CD4-positive, alpha-beta T cell (primary cell): ENCODE data around the gene NPR2. TPM values are rescaled to one million over a fixed set of nuclear protein-coding genes. Genes with fewer than 3 reads are reported as not detected.

Experiments used
- ATAC-seq: fragments of 200-7000 bp; cut with Tn5 transposase; one replicate; pipeline ENCODE4 v1.10.0; 2022; ENCODE audit warnings: mild to moderate bottlenecking; ENCODE audit not compliant: poor library complexity
- CTCF ChIA-PET: fragments of 350-600 bp; sonication (Branson Sonifier 250); formaldehyde crosslinking; loops from one replicate; lab custom pipeline; 2021; ENCODE audit warnings: antibody characterized with exemption, inconsistent platforms; lab: Charles Lee
- POLR2A ChIA-PET: fragments of 350-600 bp; sonication (Branson Sonifier 250); formaldehyde crosslinking; loops from one replicate; lab custom pipeline; 2021; ENCODE audit warnings: antibody characterized with exemption, inconsistent platforms; lab: Charles Lee
- DNase-seq, 14 experiments: peaks; one replicate each; pipeline ENCODE4 v3.0.0-alpha.2; 2013 to 2020; ENCODE audit warnings: mixed read lengths in 2 of 14
- H3K27ac ChIP-seq, 2 donors: one replicate each; pipeline versions ENCODE4 v1.5.1 to v1.7.0; 2013; ENCODE audit warnings: low read length in 2 of 2, low read depth in 1 of 2, mild to moderate bottlenecking in 1 of 2
- H3K27me3 ChIP-seq, 2 experiments: 1 replicate in 1 of 2; 2 replicates in 1 of 2; pipeline versions ENCODE4 v1.6.1 to v1.7.0; 2013; ENCODE audit warnings: low read length in 2 of 2, control low read depth in 1 of 2, mild to moderate bottlenecking in 1 of 2, moderate library complexity in 1 of 2; ENCODE audit not compliant: insufficient read depth in 2 of 2, control insufficient read depth in 1 of 2
- H3K36me3 ChIP-seq: one replicate; pipeline ENCODE4 v1.6.1; 2013; ENCODE audit warnings: low read length, control low read depth; ENCODE audit not compliant: insufficient read depth
- H3K4me1 ChIP-seq: one replicate; pipeline ENCODE4 v1.6.1; 2013; ENCODE audit warnings: low read length, control low read depth; ENCODE audit not compliant: insufficient read depth
- H3K4me3 ChIP-seq: one replicate; pipeline ENCODE4 v1.5.1; 2013; ENCODE audit warnings: mild to moderate bottlenecking, low read length, moderate library complexity
- H3K9me3 ChIP-seq, 2 experiments: 1 replicate in 1 of 2; 2 replicates in 1 of 2; pipeline versions ENCODE4 v1.6.1 to v1.7.0; 2013; ENCODE audit warnings: low read length in 2 of 2, mild to moderate bottlenecking in 2 of 2, control low read depth in 1 of 2, moderate library complexity in 1 of 2; ENCODE audit not compliant: control insufficient read depth in 1 of 2, insufficient read depth in 1 of 2
- H3K27ac Mint-ChIP-seq: one replicate; pipeline ENCODE4 v1.8.0; 2020; ENCODE audit warnings: mixed read lengths
- H3K27me3 Mint-ChIP-seq: one replicate; pipeline ENCODE4 v1.8.0; 2021; ENCODE audit warnings: mixed read lengths
- H3K36me3 Mint-ChIP-seq: one replicate; pipeline ENCODE4 v1.8.0; 2021; ENCODE audit warnings: low read depth, mixed read lengths
- H3K4me1 Mint-ChIP-seq: one replicate; pipeline ENCODE4 v1.8.0; 2021; ENCODE audit warnings: low read depth, mixed read lengths
- H3K4me3 Mint-ChIP-seq: one replicate; pipeline ENCODE4 v1.8.0; 2020; ENCODE audit warnings: mild to moderate bottlenecking, mixed read lengths
- H3K9me3 Mint-ChIP-seq: one replicate; pipeline ENCODE4 v1.8.0; 2020; ENCODE audit warnings: mixed read lengths
- CTCF ChIP-seq: fragments of 200-600 bp; IDR thresholded peaks from one replicate; pipeline ENCODE4 v1.8.0; 2022; ENCODE audit warnings: antibody characterized with exemption, mild to moderate bottlenecking
- intact Hi-C, 2 experiments: fragments of 100-400 bp; cut with DNase I in 1 of 2; cut with micrococcal nuclease in 1 of 2; formaldehyde crosslinking; loops; one replicate each; pipeline versions ENCODE4 v1.15.1 to v1.9.0; 2023 to 2025; cut with DNase I, micrococcal nuclease
- total RNA-seq, 174 experiments: library from RNA in 2 of 174; stranded (reverse) in 2 of 174; gene quantifications; one replicate each; pipeline ENCODE4 v1.2.3 and lab custom pipeline; 2021 to 2026

Gene NPR2
- total RNA-seq, 2 experiments from 2014 or later = 1.2 to 4.2 TPM

DNA sequence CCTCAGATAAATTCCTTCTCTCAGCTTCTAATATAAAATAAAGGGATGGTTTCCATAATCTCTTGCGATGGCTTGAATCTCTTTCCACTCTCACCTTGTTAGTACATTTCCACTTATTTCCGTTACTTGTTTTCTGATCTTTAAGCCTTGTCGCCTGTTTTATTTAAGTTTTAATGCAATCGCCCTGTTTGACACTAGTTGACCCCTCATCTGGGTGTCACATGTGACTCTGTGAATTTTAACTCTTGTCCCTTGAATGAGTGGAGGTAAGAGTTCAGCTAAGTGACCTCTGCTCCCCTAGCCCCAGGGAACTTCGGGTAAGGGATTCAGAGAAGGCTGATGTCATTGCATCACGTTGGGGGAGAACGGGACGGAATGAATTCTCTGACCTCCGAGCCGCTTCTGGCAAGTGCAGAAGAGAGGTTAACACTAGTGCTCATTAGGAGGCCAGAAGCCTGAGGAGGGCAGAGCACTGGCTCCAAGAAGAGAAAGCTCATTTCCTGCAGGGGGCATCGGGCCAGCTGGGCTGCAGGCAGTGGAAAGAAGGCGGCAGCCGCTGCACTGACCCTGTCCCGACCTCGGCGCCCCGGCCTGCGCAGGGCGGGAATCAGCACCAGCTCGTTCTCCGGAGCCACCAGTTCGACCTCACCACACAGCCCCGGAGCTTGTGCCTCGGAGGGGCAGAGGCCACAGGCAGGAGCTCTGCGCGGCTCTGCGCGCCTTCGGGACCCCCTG is 22.9 kb downstream of the NPR2 start:
- POLR2A ChIA-PET = interaction anchor here (0.6 to 1.5 kb wide), 6 partner anchors 8 to 156 kb away, joined by 3 to 7 read pairs (median 4); partner anchors contain the start of genes CCDC107, CREB3, FAM221B and RMRP
- ATAC-seq (no peak), DNase-seq (peak in 8 of 14 experiments; percentile 11 to 68 (median 31))
- H3K4me3 ChIP-seq = peak overlapping the region; percentile 80
- Mint-ChIP-seq H3K4me1 (peaks cover 43% of the 10 kb centered on the region), H3K36me3 (peaks cover 17% of the 10 kb centered on the region), H3K4me3 (peak overlapping the region; percentile 91), H3K9me3 (no peaks in the 10 kb centered on the region), H3K27me3 (no peaks in the 10 kb centered on the region), H3K27ac (peak overlapping the region; percentile 91)
- H3K27ac ChIP-seq = peak overlapping the region; percentile 39 to 68
- no peaks in the 10 kb centered on the region for H3K9me3 ChIP-seq
- H3K36me3 ChIP-seq = peaks cover 4% of the 10 kb centered on the region
- no peak for TF ChIP-seq CTCF
- CTCF ChIA-PET = interaction anchor here (1.8 kb wide), 1 partner anchor 12 kb away, joined by 7 read pairs; no protein-coding TSS in a partner anchor
- peaks cover 42% of the 10 kb centered on the region for H3K4me1 ChIP-seq
- no peaks in the 10 kb centered on the region for H3K27me3 ChIP-seq
- intact Hi-C loops = loop anchor here (2.0 to 10.0 kb wide), 8 partner anchors 67 to 822 kb away; partner anchors contain the start of genes CREB3 (in 2 of the 2), TLN1 (in 2 of the 2), ATOSB (in 1 of the 2) and GBA2 (in 1 of the 2)

DNA sequence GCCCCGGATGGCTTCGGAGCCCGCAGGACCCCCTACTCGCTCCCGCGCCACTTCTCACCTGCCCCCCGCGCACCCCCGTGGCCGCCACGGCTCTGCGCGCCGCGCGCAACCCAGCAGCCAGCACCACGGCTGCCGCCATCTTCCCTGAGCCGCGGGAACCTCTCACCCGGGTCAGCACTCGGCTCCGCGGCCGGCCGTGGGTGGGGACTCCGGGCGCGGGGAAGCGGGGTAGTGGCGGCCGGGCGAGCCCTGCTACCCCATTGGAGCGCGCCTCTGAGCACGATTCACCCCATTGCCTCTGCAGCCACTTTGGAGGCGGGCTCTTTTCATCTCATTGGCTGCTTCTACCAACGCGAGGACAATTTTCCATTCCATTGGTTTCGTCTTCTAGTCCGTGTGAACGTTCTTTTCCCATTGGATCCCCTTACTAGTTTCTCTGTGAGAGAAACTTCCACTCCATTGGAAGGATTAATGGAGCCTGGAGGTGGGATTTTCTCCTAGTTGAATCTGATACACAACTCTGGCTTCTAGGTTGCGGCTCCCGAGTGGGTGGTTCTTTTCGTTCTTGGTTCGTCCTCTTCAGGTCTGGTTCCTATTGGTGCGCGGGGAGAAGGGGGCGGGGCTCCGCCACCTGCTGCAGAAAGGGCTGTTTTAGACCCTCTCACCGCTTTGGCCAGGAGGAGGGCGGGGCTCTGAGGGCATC is 23.6 kb downstream of the NPR2 start, which contains the start of gene HINT2:
TSS of gene HINT2 (minus strand) at position 202 of the 703 bp plus-strand sequence. CDS start at position 139, 63 bp downstream.
- H3K4me1 ChIP-seq = peaks cover 42% of the 10 kb centered on the region
- ChIA-PET POLR2A (interaction anchor here (0.6 to 1.5 kb wide), 6 partner anchors 9 to 157 kb away, joined by 3 to 7 read pairs (median 4); partner anchors contain the start of genes CCDC107, CREB3, FAM221B and RMRP), CTCF (interaction anchor here (1.8 kb wide), 1 partner anchor 11 kb away, joined by 7 read pairs; no protein-coding TSS in a partner anchor)
- peak within 1 kb of the TSS; percentile 91 for H3K27ac Mint-ChIP-seq
- no peaks in the 10 kb centered on the region for H3K9me3 Mint-ChIP-seq
- intact Hi-C loops = loop anchor here (1.0 to 10.0 kb wide), 9 partner anchors 14 to 823 kb away; partner anchors contain the start of genes CREB3 (in 2 of the 2), TLN1 (in 2 of the 2), ATOSB (in 1 of the 2) and GBA2 (in 1 of the 2)
- DNase-seq (peak; percentile 93 to 99 (median 96)), ATAC-seq (peak; percentile 79)
- peak within 1 kb of the TSS; percentile 80 for H3K4me3 ChIP-seq
- H3K27me3 ChIP-seq = no peaks in the 10 kb centered on the region
- peak within 1 kb of the TSS; percentile 68 to 87 for H3K27ac ChIP-seq
- H3K36me3 ChIP-seq = peaks cover 3% of the 10 kb centered on the region
- H3K36me3 Mint-ChIP-seq = peaks cover 13% of the 10 kb centered on the region
- H3K4me3 Mint-ChIP-seq = peak within 1 kb of the TSS; percentile 91
- H3K4me1 Mint-ChIP-seq = peaks cover 43% of the 10 kb centered on the region
- no peak for TF ChIP-seq CTCF
- H3K27me3 Mint-ChIP-seq = no peaks in the 10 kb centered on the region
- no peaks in the 10 kb centered on the region for H3K9me3 ChIP-seq

DNA sequence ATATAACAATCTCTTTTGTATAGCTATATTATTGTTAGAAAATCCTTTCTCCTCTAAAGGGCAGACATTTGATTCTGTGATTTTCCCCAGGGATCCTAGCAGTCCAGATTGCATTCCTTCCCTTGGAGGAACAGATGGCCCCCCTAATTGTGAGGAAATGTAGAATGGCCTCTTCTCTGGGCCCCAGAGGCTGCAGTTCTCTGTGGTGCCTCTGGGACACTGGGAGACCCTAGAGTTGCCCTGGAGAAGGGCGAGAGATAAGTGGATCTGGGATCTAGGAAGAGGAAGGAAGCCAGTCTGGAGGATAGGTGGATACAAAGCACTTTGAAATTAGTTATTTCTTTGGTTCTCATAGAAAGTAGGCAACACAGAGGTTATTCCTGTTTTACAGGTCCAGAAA is 25.3 kb downstream of the NPR2 start:
- H3K27me3 ChIP-seq = no peaks in the 10 kb centered on the region
- no peaks in the 10 kb centered on the region for H3K9me3 ChIP-seq
- TF ChIP-seq CTCF = no peak
- CTCF ChIA-PET = no interaction called here
- DNase-seq (no peak), ATAC-seq (no peak)
- peak overlapping the region; percentile 57 for H3K4me3 Mint-ChIP-seq
- H3K9me3 Mint-ChIP-seq = no peaks in the 10 kb centered on the region
- POLR2A ChIA-PET = no interaction called here
- intact Hi-C loops = loop anchor here in 1 of 2 experiments (10.0 kb wide), 1 partner anchor 702 kb away; the partner anchor contains the start of gene ATOSB
- peaks cover 13% of the 10 kb centered on the region for H3K36me3 Mint-ChIP-seq
- no peaks in the 10 kb centered on the region for H3K27me3 Mint-ChIP-seq
- H3K36me3 ChIP-seq = no peaks in the 10 kb centered on the region
- peaks cover 34% of the 10 kb centered on the region for H3K4me1 Mint-ChIP-seq
- peaks cover 31% of the 10 kb centered on the region for H3K4me1 ChIP-seq
- no peak overlapping the region for H3K27ac ChIP-seq
- H3K4me3 ChIP-seq = no peak overlapping the region
- H3K27ac Mint-ChIP-seq = no peak overlapping the region
